Measurements from ENCODE around the gene SMC3.

The SMC3 gene

GRCh38 chr10:110641256-110641655 is 73.8 kb downstream of the SMC3 start:
- TF ChIP-seq CTCF (IDR thresholded peaks at IDR 0.05; ENCODE audit: borderline replicate concordance, control extremely low read depth, extremely low read depth, insufficient read depth, missing control alignments) = no peak
- DNase-seq (ENCODE audit: low spot score) = no peak
- in situ Hi-C loops (cut with MboI; ENCODE audit: low sequenced_read_pairs, unreplicated experiment) = no loop called here

DNA sequence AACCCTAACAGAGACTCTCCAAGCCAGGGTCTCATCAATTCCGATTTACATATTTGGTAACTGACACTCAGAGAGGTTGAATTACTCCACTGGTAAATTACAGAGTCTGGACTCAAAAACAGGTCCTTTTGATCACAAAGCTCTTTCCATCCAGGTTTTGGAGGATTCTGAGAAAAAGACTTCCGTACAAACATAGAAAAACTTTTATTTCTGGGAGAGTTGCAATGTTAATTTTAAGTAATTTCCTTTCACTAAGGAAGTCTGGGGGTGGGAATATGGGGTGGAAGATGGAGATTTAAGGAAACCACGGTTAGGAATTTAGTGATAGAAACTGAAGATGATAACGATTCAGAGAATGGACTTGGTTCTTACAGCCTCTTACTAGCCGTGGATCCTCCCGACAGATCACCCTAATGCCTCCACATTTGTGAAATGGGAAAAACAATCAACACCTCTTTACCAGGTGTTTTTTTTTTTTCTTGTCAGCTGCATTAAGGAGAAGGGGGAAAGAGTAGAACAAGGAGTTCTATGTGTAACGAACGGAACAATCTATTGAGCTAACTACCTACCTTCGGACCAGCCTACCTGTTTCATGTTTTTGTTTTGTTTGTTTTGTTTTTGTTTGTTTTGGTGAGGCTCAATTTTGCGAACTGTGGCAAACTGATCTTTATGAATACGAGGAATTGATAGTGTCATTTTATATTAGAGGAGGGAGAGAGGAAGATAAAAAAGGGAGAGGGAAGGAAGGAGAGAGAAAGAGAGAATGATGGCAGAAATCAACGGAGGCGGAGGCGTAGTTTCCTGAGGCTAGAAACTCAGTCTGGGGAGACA is 74.9 kb downstream of the SMC3 start:
- in situ Hi-C loops (cut with MboI; ENCODE audit: low sequenced_read_pairs, unreplicated experiment) = no loop called here
- no peak for TF ChIP-seq CTCF (IDR thresholded peaks at IDR 0.05; ENCODE audit: borderline replicate concordance, control extremely low read depth, extremely low read depth, insufficient read depth, missing control alignments)
- no peak for DNase-seq (ENCODE audit: low spot score)

- no peak for TF ChIP-seq CTCF (IDR thresholded peaks at IDR 0.05; ENCODE audit: borderline replicate concordance, control extremely low read depth, extremely low read depth, insufficient read depth, missing control alignments)
- in situ Hi-C loops (cut with MboI; ENCODE audit: low sequenced_read_pairs, unreplicated experiment) = no loop called here
- DNase-seq (ENCODE audit: low spot score) = no peak
Measured at GRCh38 chr10:110643035-110643652, 75.6 kb downstream of the SMC3 start.

GRCh38 chr10:110643653-110644597 is 76.4 kb downstream of the SMC3 start, which contains the start of gene RBM20:
Gene RBM20 (plus strand): TSS chr10:110644336. CDS start chr10:110644455, 119 bp downstream.
- peak; percentile 55 for DNase-seq (ENCODE audit: low spot score)
- no peak for TF ChIP-seq CTCF (IDR thresholded peaks at IDR 0.05; ENCODE audit: borderline replicate concordance, control extremely low read depth, extremely low read depth, insufficient read depth, missing control alignments)
- in situ Hi-C loops (cut with MboI; ENCODE audit: low sequenced_read_pairs, unreplicated experiment) = no loop called here

DNA sequence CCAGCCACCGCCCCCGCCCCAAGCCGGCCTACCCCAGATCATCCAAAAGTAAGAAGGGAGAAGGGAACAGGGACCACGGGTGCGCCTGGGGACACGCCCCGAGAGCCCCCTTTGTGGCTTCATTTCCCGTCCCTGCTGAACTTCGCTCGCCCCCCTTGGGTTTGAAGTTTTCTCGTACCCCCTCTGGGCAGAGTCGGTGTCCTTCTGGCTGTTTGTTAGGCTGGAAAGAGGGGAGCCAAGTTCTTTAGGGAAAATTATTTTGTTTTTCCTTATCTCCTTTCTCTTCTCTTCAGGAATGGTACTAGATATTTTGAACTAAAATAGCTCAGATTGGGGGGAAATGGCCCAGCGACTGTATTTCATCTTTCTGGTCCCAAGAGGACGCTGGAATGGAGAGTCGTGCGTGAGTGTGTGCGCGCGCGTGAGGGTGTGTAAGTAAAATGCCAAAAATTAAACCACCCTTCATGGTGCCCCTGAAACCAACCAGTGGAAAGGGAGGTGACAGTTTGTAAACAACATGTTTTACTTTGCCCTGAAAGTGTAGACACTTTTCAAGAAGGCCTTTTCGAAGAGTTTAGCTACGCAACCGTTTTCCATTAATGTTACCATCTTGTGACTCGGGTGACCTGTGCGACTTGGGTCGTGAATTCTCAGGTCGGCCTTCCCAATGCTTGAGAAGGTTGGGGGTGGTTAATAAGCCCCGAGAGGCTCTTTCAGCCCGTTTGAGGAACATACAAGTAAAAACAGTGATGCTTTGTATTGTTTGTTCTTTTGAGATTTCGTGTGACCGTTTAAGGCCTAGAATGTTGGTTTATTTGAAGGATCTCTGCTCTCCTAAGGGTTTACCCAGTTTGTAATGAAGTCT is 77.3 kb downstream of the SMC3 start:
- no peak for DNase-seq (ENCODE audit: low spot score)
- in situ Hi-C loops (cut with MboI; ENCODE audit: low sequenced_read_pairs, unreplicated experiment) = no loop called here
- no peak for TF ChIP-seq CTCF (IDR thresholded peaks at IDR 0.05; ENCODE audit: borderline replicate concordance, control extremely low read depth, extremely low read depth, insufficient read depth, missing control alignments)

All from GM13976 (cell line).